Measurements from ENCODE around the gene PALLD. TPM values are rescaled to one million over a fixed set of nuclear protein-coding genes. Genes with fewer than 3 reads are reported as not detected.

Gene PALLD
- total RNA-seq, 1 experiment from 2014 or later, result 6.5 TPM

DNA sequence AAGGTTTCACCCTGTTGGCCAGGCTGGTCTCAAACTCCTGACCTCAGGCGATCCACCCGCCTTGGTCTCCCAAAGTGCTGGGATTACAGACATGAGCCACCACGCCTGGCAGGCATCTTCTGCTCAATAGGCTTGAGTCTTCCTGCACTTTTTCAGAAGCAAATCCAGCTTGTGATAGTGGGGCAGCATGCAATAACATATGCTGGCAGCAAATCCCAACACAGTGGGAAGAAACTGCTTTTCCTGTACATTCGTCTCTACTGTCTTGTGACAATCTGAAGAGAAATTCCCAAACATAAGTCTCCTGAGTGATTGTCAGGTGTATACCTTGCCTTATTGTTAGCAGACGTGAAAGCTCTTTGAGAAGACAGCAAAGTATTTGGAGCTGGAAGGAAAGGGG, 145.7 kb downstream of the PALLD start:
- TF ChIP-seq, protein P1, sequence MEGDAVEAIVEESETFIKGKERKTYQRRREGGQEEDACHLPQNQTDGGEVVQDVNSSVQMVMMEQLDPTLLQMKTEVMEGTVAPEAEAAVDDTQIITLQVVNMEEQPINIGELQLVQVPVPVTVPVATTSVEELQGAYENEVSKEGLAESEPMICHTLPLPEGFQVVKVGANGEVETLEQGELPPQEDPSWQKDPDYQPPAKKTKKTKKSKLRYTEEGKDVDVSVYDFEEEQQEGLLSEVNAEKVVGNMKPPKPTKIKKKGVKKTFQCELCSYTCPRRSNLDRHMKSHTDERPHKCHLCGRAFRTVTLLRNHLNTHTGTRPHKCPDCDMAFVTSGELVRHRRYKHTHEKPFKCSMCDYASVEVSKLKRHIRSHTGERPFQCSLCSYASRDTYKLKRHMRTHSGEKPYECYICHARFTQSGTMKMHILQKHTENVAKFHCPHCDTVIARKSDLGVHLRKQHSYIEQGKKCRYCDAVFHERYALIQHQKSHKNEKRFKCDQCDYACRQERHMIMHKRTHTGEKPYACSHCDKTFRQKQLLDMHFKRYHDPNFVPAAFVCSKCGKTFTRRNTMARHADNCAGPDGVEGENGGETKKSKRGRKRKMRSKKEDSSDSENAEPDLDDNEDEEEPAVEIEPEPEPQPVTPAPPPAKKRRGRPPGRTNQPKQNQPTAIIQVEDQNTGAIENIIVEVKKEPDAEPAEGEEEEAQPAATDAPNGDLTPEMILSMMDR (IDR thresholded peaks at IDR 0.05), result no peak
- TF ChIP-seq, protein P2, sequence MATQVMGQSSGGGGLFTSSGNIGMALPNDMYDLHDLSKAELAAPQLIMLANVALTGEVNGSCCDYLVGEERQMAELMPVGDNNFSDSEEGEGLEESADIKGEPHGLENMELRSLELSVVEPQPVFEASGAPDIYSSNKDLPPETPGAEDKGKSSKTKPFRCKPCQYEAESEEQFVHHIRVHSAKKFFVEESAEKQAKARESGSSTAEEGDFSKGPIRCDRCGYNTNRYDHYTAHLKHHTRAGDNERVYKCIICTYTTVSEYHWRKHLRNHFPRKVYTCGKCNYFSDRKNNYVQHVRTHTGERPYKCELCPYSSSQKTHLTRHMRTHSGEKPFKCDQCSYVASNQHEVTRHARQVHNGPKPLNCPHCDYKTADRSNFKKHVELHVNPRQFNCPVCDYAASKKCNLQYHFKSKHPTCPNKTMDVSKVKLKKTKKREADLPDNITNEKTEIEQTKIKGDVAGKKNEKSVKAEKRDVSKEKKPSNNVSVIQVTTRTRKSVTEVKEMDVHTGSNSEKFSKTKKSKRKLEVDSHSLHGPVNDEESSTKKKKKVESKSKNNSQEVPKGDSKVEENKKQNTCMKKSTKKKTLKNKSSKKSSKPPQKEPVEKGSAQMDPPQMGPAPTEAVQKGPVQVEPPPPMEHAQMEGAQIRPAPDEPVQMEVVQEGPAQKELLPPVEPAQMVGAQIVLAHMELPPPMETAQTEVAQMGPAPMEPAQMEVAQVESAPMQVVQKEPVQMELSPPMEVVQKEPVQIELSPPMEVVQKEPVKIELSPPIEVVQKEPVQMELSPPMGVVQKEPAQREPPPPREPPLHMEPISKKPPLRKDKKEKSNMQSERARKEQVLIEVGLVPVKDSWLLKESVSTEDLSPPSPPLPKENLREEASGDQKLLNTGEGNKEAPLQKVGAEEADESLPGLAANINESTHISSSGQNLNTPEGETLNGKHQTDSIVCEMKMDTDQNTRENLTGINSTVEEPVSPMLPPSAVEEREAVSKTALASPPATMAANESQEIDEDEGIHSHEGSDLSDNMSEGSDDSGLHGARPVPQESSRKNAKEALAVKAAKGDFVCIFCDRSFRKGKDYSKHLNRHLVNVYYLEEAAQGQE (IDR thresholded peaks at IDR 0.05; ENCODE audit: insufficient read depth in 1 of 2, low read depth in 2 of 2, low read length in 1 of 2), result no peak
- TF ChIP-seq SIN3A (IDR thresholded peaks at IDR 0.05; ENCODE audit: borderline replicate concordance, insufficient read depth, low read depth, low read length) (no peak), POLR2AphosphoS5 (IDR thresholded peaks at IDR 0.05; ENCODE audit: low read depth, low read length) (no peak), TCF7L2 (IDR thresholded peaks at IDR 0.05; ENCODE audit: low read depth, low read length) (no peak)
- ATAC-seq (no peak), DNase-seq (ENCODE audit: low read depth, low spot score) (no peak)
- no peaks in the 10 kb centered on the region for H3K27me3 ChIP-seq (ENCODE audit: control insufficient read depth, insufficient read depth, low read length)
- in situ Hi-C loops (cut with HindIII; ENCODE audit: low pct_unique_long_range_greater_than_20kb, low sequenced_read_pairs), result no loop called here
- no peak overlapping the region for H3K27ac ChIP-seq (ENCODE audit: low read length)
- H3K4me1 ChIP-seq (ENCODE audit: control insufficient read depth, insufficient read depth, low read length), result no peaks in the 10 kb centered on the region
- no peaks in the 10 kb centered on the region for H3K36me3 ChIP-seq (ENCODE audit: control insufficient read depth, insufficient read depth, low read length)
- H3K4me3 ChIP-seq (ENCODE audit: low read depth in 2 of 2, low read length in 2 of 2), result no peak overlapping the region
- POLR2A ChIA-PET, result no interaction called here
- CTCF ChIA-PET, result no interaction called here
- no TSS peak for BruUV-seq (replicated peaks)
- H3K9me3 ChIP-seq (ENCODE audit: control insufficient read depth, insufficient read depth, low read depth, low read length), result no peaks in the 10 kb centered on the region
- intact Hi-C loops (cut with micrococcal nuclease; ENCODE audit: unreplicated experiment), result no loop called here

DNA sequence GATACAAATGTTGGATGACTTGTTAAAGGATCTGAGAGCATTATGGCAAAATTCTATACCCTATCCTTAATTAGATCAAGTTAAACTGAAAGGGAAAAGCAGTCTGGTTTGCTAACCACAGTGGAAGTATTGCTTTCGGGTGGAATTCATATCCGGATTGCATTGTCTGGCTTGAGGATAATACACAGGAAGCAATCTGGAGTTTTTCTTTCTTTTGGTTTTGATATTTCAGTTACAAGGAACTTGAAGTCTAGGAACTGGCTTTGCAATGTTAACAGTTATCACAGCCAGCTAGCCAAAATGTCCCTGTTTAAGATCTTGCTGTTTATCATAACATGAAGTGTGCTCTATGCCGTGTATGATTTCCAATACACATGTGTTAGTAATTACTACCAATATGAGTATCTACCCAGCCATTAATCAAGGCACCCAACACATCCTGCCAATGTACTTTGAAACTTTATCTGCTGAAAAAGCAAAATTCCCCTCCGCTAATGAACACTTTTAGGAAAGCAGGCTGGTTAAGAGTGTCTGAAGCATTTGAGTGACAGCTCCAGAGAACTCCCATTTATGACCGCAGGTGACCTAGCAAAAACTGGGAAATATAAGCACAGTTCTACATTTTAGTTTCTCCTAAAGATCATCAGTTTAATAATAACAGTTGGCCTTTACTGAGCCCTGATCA, 146.4 kb downstream of the PALLD start:
- POLR2A ChIA-PET, result no interaction called here
- DNase-seq (ENCODE audit: low read depth, low spot score), result no peak
- ATAC-seq, result no peak
- in situ Hi-C loops (cut with HindIII; ENCODE audit: low pct_unique_long_range_greater_than_20kb, low sequenced_read_pairs), result no loop called here
- no peaks in the 10 kb centered on the region for H3K27me3 ChIP-seq (ENCODE audit: control insufficient read depth, insufficient read depth, low read length)
- BruUV-seq (replicated peaks), result no TSS peak
- no peaks in the 10 kb centered on the region for H3K9me3 ChIP-seq (ENCODE audit: control insufficient read depth, insufficient read depth, low read depth, low read length)
- no peaks in the 10 kb centered on the region for H3K36me3 ChIP-seq (ENCODE audit: control insufficient read depth, insufficient read depth, low read length)
- H3K27ac ChIP-seq (ENCODE audit: low read length), result no peak overlapping the region
- no peaks in the 10 kb centered on the region for H3K4me1 ChIP-seq (ENCODE audit: control insufficient read depth, insufficient read depth, low read length)
- CTCF ChIA-PET, result no interaction called here
- TF ChIP-seq SIN3A (IDR thresholded peaks at IDR 0.05; ENCODE audit: borderline replicate concordance, insufficient read depth, low read depth, low read length) (no peak), POLR2AphosphoS5 (IDR thresholded peaks at IDR 0.05; ENCODE audit: low read depth, low read length) (no peak), TCF7L2 (IDR thresholded peaks at IDR 0.05; ENCODE audit: low read depth, low read length) (no peak)
- TF ChIP-seq, protein P1 (IDR thresholded peaks at IDR 0.05), result no peak
- no peak overlapping the region for H3K4me3 ChIP-seq (ENCODE audit: low read depth in 2 of 2, low read length in 2 of 2)
- intact Hi-C loops (cut with micrococcal nuclease; ENCODE audit: unreplicated experiment), result no loop called here

All from Panc1 (cell line).